HG03280 (cell line): ENCODE results near the gene KDM4B.

ENCODE experiments used
- ATAC-seq: cut with Tn5 transposase; IDR thresholded peaks from one replicate; pipeline ENCODE4 v1.9.1; 2021; ENCODE audit warnings: mild to moderate bottlenecking, moderate library complexity; ENCODE audit not compliant: unreplicated experiment

The KDM4B gene

DNA sequence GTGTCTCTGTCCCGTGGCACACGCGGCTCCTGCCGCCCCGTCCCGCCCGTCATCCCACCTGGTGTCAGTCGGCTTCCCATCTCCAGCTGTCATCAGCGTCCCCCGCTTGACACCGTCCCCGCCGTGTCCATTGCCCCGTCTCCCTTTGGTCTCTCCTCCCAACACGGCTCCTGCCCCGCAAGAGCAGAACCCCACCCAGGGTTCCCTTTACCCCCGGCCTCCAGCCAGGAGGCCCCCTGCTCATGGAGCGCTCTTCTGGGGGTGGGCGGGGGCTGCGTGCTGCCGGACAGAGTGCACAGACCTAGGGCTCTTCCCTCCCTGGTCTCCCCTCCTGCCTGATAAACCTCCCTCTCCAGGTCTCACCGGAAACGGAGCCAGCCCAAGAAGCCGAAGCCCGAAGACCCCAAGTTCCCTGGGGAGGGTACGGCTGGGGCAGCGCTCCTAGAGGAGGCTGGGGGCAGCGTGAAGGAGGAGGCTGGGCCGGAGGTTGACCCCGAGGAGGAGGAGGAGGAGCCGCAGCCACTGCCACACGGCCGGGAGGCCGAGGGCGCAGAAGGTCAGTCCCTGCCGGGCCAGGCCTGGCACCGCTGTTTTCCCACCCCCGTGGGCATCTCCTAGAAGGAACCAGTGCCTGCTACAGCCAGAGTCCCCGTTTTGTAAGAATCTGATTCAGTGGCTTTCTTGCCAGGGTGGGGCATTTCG is 150.5 kb downstream of the KDM4B start:
- ATAC-seq = no peak

DNA sequence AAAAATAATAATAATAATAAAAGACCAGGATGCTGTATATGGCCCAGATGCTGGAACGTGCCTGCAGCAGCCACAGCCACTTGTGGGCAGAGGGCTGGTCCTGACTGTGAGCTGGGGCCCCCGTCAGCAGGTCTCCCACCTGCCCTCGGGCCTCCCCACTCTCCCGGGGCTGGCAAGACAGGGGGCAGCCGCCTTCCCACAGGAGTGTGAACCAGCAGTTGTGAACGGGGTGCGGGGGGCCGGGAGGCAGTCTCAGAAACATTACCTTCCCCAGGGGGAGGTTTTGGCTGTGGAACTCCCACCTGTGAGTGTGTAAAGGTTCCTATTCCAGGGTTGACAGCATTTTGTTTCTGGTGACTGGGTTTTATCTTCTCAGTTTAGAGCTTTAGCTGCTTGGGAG is 151.4 kb downstream of the KDM4B start:
- no peak for ATAC-seq

DNA sequence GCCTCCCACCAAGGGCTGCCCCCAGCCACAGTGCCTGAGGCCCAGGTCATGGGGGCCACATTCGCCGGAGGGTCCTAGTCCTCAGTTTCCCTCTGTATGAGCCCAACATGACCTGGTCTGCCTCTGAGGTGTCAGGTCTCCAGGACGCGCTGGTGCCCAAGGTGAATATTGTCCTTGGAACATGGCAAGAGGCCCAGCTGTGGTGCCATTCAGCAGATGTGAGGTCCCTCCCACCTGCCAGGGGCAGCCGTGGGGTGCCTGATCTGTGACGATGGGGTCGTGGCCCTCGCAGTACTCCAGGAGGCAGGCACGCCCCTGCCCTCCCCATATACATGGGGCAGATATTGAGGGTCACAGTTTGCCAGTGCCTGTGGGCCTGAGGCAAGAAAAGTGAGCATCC is 151.9 kb downstream of the KDM4B start:
- no peak for ATAC-seq

DNA sequence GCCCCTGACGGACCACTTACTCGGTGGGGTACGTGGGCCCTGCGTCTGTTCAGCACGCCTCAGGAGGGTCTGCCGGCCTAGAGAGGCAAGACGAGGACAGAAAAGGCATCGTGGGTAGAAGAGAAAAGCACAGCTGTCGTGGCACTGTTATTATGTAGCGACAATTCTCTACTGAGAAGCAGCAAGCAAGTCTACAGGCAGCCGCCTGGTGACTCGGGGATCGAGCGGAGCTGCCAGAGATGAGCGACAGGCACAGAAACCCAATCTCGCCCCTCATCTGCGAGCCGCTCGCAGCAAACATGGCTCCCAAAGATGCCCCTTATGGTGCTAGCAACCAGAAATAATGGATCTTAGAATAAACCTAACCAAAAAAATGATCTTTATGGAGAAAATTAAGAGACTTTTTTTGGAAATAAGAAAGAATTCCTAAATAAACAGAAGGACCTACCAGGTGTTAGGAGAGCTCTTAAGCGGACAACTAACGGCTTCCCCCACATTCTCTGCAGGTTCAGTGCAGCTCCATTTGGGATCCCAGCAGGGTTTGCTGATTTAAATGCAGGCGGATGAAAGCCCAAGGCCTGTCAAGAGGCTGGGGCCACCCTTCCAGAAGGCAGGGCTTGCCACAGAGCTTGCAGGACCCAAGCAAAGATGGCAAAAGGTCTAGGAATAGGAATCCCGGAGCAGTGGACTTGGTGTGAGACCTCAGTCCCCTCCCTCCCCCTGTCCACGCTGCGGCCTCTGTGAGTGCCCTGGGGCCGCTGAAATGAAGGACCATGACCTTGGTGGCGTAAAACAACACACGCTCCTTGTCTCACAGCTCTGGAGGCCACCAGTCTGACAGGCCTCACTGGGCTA is 152.6 kb downstream of the KDM4B start:
- no peak for ATAC-seq

DNA sequence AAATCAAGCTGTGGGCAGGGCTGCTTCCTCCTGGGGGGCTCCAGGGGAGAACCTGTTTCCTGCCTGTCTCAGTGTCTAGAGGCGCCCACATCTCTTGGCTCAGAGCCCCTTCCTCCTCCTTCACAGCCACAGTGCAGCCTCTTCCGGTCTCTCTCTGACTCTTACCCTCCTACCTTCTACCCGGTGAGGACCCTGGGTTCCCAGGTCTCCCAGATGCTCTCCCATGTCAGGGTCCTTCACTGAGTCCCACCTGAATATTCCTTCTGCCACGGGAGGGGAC is 153.1 kb downstream of the KDM4B start:
- no peak for ATAC-seq

DNA sequence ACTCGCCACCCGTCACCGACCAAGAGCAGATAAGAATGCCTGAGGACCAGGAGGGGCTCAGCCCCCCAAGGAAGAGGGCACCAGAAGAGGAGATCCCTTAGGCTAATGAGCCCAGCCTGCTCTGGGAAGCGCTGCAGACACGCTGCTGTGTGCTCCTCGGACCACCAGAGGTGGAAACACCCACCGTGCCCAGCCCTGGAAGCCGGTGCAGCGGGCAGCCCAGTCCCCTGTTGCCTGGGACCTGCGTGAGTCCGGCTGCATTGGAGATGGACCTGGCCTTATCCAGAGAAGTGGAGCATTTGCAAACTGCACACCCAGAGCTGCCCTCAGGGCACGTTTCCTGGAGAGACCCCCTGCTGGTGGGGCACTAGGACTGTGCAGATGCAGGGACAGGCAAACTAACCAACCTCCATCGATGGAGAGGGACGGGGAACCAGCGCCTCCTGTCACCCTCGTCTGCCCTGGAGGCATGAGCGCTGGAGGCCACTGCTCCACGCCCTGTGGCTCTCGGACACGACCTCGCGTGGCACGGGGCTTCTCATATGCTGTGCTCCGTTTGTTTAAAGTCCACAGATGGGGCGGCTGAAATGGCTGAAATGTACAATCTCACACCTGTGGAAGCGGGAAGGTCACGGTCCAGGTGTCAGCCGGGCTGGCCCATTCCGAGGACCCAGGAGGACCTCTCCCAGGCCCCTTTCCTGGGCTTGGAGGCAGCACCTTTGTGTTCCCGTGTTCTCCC is 153.9 kb downstream of the KDM4B start:
- ATAC-seq = no peak

DNA sequence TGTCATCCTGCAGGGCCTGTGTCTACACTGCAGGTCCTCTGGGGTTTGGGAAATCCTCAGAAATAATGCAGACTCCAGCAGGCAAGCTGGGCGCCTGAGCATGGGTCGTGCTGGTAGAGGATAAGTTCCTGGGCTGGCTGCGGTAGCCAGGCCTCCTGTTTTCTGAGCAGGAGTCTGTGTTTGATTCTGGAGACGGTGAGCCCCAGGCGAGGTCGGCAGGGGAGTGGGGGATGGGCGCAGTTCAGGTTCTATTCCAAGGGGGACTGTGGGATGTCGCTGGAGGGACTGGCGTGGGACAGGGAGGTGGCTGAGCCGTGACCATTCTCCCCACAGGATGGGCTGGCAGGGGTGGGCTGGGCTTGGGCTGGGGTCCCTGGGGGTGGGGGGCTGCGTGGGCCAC is 154.7 kb downstream of the KDM4B start:
- no peak for ATAC-seq

DNA sequence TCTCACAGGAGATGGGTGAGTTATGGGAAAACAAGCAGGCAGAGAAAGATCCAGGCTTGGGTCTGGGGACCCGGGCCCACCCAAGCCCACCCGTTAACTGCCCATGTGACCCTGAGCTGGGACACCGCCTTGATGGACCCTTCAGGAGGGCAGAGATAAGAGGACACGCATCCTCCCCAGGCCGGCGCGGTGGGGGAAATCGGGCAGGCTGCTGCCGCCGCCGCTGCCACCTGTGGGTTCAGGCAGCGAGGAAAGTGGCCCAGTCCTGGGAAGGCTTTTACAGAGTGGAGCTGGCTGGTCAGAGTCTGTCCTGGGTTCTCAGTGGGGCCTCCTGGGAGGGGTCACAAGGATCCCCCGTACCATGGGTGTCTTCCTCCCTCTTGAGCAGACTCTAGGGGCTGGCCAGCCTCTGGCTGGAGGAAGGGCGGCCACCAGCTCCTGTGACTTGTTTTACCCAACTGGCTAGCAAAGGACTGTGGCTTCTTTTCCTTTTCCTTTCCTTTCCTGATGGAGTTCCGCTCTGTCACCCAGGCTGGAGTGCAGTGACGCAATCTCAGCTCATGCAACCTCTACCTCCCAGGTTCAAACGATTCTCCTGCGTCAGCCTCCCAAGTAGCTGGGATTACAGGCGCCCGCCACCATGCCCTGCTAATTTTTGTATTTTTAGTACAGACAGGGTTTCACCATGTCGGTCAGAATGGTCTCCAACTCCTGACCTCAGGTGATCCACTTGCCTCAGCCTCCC is 155.4 kb downstream of the KDM4B start:
- ATAC-seq = no peak

DNA sequence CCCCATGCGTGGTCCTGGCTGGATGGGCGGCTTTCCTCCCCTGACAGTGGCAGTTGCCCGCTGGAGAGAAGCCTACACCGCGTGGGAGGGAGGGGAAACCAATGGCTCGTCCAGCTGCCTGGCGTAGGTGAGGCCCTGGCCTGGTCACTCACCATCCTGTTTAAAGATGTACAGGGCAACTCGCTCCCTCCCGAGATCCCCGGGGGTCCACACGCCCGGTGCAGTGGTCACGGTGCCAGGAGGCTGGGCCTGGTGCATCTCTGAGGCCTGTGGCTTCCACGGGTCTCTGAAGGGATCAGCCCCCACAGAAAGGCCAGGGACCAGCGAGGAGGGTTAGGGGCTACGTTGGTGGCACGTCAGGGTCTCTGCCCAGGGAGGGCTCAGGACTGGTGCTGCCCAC is 156.5 kb downstream of the KDM4B start:
- no peak for ATAC-seq

DNA sequence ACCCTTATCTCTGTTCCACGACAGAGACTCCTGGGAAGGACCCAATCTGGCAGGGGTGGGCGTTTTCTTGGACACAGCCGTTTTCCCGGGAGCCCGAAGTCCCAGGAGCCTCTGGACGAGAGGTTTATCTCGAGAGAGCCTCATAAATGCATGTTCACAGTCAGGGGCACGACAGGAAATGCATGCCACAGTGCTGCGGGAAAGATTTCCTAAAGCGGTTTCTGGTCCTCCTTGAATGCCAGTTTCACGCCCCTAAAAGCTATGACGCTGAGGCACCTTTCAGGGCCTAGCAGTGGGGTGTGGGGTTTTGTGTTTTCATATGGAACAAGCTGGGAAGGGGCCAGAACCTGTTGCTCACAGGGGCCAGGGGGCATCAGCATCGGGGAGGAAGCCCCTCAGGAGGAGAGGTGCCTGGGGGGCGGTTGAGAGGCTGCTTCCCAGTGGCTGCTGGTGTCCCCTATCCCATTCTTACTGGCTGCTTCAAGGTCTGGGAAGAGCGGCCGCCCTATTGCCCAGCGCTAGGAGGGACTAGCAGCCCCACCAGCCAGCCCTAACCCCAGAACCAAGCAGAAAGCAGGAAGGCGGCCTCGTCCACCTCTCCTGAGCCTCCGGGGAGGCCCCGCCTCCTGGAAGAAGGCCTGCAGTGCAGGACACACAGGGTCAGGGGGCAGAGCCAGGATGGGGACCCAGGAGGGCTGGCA is 157.0 kb downstream of the KDM4B start:
- no peak for ATAC-seq

DNA sequence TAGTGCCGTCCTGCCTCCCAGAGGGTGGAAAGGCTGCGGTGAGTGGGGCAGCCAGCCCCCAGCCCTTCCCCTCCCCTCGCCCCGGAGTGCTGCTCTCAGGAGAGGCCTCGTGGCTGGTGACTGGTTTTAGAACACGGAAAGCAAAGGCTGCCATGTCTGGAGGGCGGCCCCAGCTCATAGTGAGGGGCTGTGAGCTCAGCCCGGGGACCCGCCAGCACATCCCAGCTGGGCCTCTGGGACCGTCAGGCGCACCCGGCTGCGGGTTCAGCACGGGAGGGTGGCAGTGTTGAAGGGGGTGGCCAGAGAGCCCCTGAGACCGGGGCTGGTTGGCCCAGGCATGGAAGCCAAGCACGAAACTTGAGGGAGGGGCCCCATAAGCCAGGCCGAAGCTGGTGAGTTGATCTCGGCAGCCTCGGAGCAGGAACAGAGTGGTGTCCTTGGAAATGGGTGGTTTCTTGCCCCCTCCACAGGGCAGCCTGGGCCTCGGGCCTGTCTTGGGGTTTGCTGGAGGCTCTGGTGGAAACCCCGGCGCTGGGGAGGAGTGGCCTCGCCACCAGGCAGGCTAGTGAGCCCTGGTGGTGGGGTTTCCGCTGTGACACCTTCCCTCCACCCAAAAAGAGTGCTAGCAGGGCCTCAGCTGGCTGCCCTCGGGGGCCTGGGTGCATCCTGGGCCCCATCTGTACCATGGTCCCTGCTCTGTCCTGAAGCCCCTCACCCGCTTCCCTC is 157.7 kb downstream of the KDM4B start:
- no peak for ATAC-seq

DNA sequence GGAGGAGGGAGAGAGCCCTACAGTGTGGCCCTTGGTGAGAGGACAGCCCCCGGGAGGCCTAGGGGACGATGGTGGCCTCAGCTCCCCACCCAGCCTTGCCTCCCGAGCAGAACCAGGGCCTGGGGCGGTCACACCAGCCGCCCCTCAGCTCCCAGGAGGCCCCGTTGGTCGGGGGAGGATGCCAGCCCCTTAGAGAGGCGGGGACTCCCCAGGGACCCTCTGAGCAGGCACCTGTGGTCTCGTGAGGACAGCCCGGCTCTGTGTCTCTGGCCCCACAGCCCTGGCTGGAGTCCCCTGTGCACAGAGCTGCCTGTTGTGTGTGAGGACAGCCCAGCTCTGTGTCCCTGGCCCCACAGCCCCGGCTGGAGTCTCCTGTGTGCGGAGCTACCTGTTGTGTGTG is 158.8 kb downstream of the KDM4B start:
- no peak for ATAC-seq

DNA sequence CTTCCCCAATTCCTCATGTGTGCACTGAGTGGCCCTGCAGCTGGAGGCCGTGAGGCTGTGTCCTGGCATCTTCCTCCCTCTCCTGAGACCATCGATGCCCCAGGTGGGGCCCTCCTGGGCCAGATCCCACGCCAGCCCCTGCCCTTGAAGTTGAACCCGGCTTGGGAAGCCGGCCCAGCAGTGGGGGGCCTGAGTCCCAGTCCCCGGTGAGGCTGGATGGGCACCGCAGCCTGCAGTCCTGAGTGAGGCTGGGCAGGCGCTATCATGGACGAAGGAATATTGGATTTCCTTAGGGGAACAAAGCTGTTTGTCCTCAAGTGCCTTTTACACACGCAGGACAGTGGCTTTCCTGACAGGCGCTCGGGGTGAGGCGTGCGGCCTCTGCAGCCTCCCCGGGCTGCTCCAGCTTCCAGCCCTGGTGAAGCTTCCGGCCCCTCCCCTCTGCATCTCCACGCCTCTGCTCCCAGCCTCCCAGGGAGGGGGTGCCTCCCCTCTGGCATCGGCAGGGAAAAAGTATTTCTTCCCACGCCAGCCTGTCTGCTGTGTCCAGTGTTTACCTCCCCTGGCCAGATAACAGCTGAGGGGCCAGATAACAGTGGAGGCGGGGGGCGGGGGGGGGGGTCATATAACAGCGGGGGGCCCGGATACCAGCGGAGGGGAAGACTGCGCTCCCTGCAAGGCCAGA is 159.5 kb downstream of the KDM4B start:
- ATAC-seq = no peak

DNA sequence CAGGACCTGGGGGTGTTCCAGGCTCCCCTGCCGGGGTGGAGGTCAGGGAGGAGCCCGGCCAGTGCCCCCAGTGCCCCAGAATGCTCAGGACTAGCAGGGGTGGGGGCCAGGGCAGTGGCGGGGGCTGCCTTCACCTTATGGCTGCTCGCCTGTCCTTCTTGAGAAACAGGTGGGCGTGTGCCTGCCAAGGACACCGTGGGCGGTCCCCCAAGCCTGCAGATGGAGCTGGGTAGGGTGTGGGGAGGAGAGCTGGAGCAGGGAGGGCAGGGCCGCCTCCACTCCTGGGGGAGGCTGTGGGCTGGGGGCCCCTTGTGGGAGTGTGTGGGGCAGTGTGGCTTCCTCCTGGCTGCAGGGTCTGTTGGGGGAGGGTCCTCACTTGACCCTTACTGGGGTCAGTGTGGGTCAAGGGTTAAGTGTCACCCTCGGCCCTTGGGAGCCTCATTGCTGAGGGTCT is 160.1 kb downstream of the KDM4B start:
- no peak for ATAC-seq

DNA sequence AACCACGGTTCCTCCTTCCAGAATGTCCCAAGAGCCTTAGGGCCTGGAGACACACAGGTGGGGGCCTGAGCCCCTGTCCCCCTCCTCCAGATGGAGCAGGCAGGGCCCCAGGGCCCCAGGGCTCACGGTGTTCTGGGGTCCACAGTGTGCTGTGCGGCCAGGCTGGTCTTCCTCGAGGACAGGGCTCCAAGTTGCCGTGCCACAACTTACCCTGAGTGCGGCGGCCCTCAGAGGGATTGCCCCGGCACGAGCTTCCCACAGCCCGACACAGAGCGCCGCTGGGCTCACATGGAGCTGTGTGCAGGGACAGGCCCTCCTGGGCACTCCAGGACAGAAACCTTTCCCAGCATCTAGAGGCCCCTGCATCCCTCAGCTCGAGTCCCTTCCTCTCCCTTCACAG is 160.8 kb downstream of the KDM4B start:
- ATAC-seq = no peak

DNA sequence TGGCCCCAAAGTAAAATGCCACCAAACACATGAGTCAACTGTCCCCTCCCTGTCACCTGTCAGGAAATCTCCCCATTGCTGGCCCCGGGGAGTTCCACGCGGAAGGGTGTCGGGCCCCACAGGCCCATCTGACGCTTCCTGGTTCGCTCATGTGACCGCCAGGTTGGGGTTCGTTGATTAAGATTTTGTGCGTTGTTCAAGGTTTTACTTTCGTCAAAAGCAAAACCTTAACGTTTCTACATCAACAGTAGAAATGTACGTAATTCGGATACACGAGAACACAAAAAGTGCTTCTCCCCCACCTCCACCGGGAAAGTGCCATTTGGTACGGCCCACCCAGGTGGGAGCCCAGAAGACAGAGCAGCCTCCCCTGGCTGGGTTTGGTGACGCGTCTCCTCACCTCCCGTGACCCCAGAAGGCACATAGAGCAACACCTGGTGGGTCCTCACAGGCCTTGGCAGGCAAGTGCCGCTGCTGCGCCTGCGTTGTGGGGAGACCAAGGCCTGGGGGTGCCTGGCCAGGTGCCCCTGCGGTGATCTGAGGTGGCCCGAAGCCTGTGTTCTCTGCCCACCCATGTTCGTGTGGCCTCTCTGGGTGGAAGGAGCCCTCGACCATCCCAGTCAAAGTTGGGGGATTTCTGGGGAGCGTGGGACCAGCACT is 161.6 kb downstream of the KDM4B start:
- ATAC-seq = peak; percentile 44

DNA sequence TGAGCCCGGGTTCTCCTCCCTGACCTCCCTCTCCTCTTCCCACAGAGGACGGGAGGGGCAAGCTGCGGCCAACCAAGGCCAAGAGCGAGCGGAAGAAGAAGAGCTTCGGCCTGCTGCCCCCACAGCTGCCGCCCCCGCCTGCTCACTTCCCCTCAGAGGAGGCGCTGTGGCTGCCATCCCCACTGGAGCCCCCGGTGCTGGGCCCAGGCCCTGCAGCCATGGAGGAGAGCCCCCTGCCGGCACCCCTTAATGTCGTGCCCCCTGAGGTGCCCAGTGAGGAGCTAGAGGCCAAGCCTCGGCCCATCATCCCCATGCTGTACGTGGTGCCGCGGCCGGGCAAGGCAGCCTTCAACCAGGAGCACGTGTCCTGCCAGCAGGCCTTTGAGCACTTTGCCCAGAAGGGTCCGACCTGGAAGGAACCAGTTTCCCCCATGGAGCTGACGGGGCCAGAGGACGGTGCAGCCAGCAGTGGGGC is 162.2 kb downstream of the KDM4B start:
- ATAC-seq = peak; percentile 40

DNA sequence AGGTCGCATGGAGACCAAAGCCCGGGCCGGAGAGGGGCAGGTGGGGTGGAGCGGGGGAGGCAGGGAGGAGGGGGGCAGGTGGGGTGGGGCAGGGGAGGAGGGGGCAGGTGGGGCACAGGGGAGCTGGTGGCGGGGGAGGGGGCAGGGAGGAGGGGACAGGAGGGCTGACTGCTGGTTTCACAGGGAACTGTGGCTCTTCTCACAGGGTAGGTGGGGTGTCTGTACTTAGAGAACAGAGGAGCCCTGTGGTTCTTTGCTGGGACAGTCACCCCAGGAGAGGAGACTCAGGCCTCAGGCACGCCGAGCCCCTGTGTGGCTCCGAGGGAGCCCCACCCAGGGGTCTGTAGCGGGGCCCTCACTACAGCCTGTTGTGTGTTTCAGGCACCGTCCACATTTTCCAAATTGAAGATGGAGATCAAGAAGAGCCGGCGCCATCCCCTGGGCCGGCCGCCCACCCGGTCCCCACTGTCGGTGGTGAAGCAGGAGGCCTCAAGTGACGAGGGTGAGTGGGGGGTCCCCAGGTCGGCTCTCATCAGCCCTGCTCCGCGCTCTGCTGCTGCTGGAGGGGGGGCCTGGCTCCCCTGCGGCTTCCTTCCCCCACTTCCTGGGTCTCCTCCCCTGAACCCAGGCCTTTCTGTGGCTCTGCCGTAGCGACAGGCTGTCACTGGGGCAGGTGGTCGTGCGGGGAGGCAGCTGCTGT is 162.7 kb downstream of the KDM4B start:
- no peak for ATAC-seq
